HL-60 (cell line): ENCODE data around the gene JOSD1.

Experiments
- DNase-seq, 2 experiments: peaks; one replicate each; pipeline ENCODE4 v3.0.0-alpha.2; 2010 to 2020; ENCODE audit warnings: low read depth in 1 of 2, low spot score in 1 of 2
- H3K27ac ChIP-seq: fragments of 250-450 bp; sonication (Bioruptor Pico); replicated peaks from 2 replicates; pipeline ENCODE4 v1.5.1; 2020; ENCODE audit warnings: mild to moderate bottlenecking, moderate library complexity
- H3K27me3 ChIP-seq: fragments of 250-450 bp; sonication (Bioruptor Pico); 2 replicates; pipeline ENCODE4 v1.5.1; 2021; ENCODE audit warnings: mild to moderate bottlenecking, moderate library complexity; ENCODE audit not compliant: insufficient read depth, poor library complexity, severe bottlenecking
- H3K4me3 ChIP-seq: replicated peaks from 2 replicates; pipeline ENCODE4 v1.5.1; 2011; ENCODE audit warnings: mild to moderate bottlenecking, control low read depth, low read length; ENCODE audit not compliant: insufficient read depth
- GABPA ChIP-seq: IDR thresholded peaks from 2 replicates; pipeline ENCODE4 v1.6.1; 2012; ENCODE audit warnings: low read depth
- POLR2AphosphoS5 ChIP-seq: IDR thresholded peaks from 2 replicates; pipeline ENCODE4 v1.6.1; 2012; ENCODE audit warnings: low read depth
- SPI1 ChIP-seq: IDR thresholded peaks from 2 replicates; pipeline ENCODE4 v1.6.1; 2012; ENCODE audit warnings: low read depth, mild to moderate bottlenecking, borderline replicate concordance
- TF ChIP-seq, protein P1 (sequence below): IDR thresholded peaks from 2 replicates; pipeline ENCODE4 v1.6.1; 2012; ENCODE audit warnings: low read depth; ENCODE audit not compliant: insufficient replicate concordance
- TF ChIP-seq, protein P2 (sequence below): IDR thresholded peaks from one replicate; pipeline ENCODE4 v1.5.1; 2011; ENCODE audit warnings: low read length, control low read depth, inconsistent platforms; ENCODE audit not compliant: insufficient read depth

The JOSD1 gene

DNA sequence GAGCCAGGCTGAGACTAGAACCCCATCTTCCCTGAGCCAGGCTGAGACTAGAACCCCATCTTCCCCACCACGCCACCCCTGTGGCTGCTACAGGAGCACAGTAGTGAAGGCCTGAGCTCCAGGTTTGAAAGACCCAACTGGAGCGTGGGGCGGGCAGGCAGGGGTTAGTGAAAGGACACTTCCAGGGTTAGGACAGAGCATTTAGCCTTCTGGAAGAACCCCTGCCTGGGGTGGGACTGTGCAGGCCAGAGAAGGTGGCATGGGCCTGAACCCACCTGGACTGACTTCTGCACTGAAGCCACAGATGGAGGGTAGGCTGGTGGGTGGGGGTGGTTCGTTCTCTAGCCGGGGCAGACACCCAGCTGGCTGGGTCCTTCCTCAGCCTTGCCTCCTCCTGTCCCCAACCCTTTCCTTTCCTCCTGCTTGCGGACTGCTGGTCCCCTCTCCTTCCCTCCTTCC lies 31.0 kb upstream of the JOSD1 start:
- H3K27me3 ChIP-seq = no peaks in the 10 kb centered on the region
- no peak overlapping the region for H3K27ac ChIP-seq
- DNase-seq = no peak
- no peak for TF ChIP-seq SPI1
- no peak for TF ChIP-seq GABPA
- TF ChIP-seq, protein P1, sequence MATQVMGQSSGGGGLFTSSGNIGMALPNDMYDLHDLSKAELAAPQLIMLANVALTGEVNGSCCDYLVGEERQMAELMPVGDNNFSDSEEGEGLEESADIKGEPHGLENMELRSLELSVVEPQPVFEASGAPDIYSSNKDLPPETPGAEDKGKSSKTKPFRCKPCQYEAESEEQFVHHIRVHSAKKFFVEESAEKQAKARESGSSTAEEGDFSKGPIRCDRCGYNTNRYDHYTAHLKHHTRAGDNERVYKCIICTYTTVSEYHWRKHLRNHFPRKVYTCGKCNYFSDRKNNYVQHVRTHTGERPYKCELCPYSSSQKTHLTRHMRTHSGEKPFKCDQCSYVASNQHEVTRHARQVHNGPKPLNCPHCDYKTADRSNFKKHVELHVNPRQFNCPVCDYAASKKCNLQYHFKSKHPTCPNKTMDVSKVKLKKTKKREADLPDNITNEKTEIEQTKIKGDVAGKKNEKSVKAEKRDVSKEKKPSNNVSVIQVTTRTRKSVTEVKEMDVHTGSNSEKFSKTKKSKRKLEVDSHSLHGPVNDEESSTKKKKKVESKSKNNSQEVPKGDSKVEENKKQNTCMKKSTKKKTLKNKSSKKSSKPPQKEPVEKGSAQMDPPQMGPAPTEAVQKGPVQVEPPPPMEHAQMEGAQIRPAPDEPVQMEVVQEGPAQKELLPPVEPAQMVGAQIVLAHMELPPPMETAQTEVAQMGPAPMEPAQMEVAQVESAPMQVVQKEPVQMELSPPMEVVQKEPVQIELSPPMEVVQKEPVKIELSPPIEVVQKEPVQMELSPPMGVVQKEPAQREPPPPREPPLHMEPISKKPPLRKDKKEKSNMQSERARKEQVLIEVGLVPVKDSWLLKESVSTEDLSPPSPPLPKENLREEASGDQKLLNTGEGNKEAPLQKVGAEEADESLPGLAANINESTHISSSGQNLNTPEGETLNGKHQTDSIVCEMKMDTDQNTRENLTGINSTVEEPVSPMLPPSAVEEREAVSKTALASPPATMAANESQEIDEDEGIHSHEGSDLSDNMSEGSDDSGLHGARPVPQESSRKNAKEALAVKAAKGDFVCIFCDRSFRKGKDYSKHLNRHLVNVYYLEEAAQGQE = no peak
- TF ChIP-seq, protein P2, sequence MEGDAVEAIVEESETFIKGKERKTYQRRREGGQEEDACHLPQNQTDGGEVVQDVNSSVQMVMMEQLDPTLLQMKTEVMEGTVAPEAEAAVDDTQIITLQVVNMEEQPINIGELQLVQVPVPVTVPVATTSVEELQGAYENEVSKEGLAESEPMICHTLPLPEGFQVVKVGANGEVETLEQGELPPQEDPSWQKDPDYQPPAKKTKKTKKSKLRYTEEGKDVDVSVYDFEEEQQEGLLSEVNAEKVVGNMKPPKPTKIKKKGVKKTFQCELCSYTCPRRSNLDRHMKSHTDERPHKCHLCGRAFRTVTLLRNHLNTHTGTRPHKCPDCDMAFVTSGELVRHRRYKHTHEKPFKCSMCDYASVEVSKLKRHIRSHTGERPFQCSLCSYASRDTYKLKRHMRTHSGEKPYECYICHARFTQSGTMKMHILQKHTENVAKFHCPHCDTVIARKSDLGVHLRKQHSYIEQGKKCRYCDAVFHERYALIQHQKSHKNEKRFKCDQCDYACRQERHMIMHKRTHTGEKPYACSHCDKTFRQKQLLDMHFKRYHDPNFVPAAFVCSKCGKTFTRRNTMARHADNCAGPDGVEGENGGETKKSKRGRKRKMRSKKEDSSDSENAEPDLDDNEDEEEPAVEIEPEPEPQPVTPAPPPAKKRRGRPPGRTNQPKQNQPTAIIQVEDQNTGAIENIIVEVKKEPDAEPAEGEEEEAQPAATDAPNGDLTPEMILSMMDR = no peak
- TF ChIP-seq POLR2AphosphoS5 = no peak
- no peak overlapping the region for H3K4me3 ChIP-seq

DNA sequence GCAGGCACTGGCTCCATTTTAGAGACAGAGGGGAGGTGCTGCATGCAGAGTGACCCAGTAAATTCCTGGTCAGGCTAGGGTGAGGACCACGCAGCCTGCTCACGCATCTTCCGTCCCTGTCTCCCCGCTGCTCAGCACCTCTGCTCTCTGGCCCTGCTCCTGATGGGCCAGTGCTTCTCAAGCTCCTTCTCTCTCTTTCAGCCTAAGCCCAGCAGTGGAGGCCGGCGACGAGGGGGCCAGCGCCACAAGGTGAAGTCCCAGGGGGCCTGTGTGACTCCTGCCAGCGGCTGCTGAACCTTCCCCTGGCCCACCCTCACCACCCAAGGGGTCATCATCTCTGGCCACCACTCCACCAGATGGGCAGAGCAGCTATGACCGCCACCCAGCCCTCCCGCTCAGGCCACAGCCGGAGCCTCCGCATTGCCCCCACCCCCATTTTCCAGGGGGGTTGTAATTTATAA lies 29.7 kb upstream of the JOSD1 start:
- no peak overlapping the region for H3K27ac ChIP-seq
- no peak for DNase-seq
- H3K4me3 ChIP-seq = no peak overlapping the region
- no peaks in the 10 kb centered on the region for H3K27me3 ChIP-seq
- TF ChIP-seq POLR2AphosphoS5 = no peak
- TF ChIP-seq SPI1 = no peak
- TF ChIP-seq, protein P2 = no peak
- TF ChIP-seq, protein P1 = no peak
- TF ChIP-seq GABPA = no peak

DNA sequence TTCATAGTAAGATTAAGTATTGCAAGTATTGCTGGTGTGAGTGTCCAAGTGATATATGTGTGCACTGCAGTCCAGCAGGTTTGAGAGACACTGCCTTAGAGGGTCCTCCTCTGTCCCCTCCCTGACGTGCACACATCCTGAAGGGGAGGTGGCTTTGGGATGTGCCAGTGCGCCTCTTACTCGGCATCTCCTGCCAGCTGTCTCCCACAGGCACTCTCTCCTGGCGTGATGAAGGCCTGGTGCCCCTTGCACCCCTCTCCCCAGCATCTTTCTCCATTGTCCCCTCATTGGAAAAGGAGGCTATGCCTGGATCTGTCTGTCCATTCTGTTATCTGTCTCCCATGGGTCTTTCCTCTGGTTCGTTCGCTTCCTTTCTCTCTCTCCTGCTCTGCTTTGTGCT lies 29.2 kb upstream of the JOSD1 start:
- H3K27me3 ChIP-seq = no peaks in the 10 kb centered on the region
- no peak overlapping the region for H3K27ac ChIP-seq
- TF ChIP-seq, protein P2 = no peak
- TF ChIP-seq POLR2AphosphoS5 (no peak), GABPA (no peak), SPI1 (no peak)
- TF ChIP-seq, protein P1 = no peak
- no peak overlapping the region for H3K4me3 ChIP-seq
- DNase-seq = no peak
